ENCODE results near the gene SEC16A.
A peak's percentile ranks its signal among the peaks of the same experiment; 100 is the strongest.

The SEC16A gene

DNA sequence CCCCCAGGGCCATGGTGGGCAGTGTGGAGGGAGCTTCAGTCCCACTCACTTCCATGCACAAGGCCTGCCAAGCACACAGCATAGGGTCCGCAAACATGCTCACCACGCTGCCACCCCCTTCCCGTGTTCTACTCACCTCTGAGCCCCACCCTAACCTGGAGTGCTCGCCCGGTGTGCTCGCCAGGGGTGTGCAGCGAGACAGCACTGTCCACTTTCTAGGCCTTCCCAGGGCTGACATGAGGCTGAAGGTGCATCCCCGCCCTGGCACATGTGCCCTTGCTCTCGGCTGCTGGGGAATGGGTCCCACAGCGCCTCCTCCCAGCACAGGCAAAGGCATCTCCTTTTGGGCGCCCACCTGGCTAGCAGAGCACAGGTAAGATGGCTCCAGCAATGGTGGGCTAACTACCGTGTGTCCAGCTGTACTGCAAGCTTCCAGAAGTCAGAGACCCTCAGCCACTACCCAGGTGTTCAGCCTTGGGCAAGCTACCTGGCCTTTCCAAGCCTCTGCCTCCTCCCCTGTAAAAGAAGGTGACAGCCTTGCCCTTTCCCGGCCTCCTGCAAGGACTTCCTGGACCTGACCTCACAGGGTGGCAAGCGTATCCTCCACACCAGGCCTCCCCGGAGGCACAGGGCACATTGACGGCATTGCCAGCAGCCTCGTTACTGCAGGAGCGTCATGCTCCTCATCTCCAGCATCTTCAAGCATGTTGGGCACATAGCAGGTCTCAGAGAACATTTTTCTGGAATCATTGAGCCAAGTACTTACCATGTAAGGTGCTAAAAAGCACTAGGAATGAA, 4.2 kb upstream of the SEC16A start:
- no peak for DNase-seq (ENCODE audit: low read depth)

DNA sequence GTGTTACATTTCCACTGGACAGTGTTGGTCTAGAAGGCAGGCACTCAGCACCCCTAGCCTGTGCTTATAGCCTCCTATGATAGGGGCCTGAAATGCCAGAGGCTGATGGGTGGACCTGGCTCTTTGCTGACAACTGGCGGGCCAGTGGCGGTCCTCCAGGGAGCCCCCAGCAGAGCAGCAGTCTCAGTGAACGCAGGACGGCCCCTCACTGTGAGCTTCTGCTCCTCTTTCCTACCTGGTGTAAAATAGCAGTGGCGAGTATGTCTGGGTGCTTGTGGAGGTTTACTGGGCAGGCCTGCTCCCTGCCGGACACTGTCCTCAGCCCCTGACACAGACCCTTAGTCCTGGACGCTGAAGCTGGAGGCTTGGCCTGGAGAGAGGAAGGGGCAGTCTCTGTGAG, 3.3 kb upstream of the SEC16A start:
- no peak for DNase-seq (ENCODE audit: low read depth)

DNA sequence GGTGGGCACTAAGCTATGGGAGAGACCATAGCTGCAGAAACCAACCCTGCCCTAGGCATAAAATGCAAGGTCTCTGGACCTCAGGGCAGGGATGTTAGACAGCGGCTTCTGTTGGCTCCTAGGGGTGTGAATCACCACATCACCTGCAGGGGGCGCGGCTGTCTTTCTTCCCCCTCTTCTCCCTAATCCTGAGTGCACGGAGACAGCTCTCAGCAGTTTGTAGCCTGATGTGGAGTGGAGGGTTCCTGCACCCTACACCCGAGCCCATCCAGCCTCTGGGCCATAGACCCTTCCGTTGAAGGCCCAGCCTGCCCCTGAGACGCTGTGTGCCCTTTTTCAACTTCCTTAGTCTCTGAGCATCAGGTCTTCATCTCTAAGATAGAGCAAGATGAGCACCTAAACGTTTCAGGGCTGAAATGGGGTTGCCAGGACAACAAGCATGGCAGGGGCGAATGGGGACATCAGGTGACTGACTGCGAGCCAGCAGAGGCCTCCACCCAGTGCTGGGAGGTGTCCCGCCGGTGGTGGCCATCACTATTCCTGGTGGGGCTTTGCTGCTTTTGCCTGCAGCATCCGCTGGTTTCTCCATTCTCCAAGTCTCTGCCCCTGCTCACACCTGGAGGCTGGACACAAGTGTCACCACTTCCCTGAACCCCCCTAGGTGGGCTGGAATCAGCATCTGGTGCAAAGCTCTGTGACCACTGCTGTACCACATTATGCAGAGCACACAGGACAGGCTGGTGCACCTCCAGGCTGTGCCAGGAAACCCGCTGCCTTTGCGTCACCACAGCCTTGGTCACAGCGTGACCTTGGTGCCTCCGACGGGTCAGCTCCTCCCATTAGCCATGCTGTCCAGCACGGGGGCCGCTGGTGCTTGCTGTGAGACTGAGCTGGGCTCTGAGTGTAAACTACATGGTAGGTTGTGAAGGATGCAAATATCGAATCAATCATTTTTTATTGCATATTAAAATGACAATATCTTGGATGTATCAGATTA, 2.5 kb upstream of the SEC16A start:
- no peak for DNase-seq (ENCODE audit: low read depth)

DNA sequence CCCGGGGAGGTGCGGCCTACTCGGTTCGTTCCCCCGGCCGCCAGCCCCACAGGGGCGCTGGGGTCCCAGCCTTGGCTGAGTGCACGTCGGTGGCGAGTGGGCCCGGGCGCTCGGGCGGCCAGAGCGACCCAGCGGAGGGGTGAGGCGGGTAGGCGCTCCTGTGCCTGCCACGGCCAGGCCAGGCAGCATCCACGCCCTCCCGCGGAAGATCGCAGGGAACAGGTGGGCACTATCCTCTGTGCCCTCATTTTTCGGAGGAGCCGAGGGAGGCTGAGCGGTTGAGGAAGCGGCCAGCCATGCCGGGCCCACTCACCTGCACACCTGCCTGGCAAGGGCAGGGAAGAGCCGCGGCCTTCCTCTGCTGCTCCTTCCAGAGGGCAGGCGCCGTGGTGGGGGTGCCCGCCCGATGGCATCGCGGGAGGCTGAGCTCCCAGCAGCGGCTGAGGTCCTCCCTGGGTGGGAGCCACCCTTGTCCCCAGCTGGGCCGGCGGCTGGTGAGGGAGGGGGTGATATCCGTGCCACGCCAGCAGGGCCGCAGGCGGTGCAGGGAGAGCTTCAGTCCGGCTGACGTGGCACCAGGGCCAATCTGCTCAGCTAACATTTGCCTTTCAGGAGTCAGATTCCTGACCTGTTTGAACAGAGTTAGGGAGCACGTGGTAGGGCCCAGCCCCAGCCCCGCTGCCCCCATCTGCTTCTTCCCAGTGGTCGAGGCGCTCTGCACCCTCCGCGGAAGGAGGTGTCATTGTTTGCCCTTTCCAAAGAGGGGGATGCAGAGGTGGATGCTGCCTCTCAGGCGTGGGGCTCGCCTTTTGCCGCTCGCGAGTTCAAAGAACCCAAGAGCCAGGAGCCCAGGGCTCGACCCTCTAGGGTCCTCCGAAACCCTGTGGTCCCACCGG, 1.6 kb upstream of the SEC16A start:
- DNase-seq (ENCODE audit: low read depth) = no peak

DNA sequence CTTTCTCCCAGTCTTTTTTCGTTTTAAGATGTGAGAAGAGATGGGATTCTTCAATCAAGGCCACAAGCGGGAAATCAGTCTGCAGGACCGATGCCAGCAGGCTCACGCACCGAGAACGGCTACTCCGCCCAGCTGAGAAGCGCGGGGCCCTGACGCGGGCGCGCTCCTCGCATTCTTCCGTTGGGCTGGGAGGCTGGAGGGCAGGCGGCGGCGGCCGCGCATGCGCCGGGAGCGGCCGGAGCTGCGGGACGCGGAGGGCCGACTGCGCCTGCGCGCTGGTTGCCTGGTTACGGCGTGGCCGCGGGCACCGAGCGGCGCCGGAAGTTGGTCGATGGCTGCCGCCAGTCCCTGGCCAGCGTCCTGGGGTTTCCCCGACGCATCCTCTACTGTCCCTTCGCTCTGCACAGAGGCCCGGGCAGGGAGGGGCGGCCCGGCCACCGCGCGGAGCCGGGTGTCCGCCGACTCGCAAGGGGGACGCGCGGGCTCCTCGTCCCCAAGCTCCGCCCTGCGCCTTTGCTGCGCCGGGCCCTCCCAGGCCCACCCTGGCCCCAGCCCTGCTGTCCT, 831 bp upstream of the SEC16A start:
- DNase-seq (ENCODE audit: low read depth) = peak; percentile 54

DNA sequence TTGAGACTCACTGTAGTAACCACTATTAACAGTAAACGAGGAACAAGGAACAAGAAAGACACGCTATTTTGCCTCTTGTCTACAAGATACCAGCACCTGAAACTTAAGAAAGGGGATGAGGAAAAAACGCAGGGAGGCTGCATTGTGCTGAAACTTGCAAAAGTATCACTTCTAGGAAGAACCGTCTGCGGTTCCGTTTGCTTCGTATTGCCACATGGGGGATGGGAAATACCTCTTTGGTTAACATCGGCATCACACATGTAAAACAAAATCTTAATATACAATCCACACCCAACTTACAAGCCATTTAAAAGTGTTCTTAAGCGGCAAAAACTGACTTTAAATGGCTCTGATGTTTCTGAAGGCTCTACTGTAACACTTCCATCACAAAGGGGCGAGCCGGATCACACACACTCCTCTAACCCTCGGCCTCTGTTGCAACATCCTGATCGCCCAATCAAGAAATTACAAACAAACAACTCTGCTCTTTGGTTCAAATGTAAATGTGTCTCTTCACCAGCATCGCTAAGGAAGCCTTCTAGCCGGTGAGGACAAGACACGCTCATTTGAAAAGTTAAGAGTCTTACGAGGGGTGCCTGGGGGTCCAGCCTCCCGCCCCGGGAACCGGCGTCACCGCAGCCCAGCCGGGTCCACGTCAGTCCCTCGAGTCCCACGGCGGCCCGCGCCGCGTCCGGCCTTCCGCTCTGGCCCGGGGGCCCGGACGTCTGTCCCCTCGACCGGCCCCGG, 621 bp downstream of the SEC16A start:
- DNase-seq (ENCODE audit: low read depth) = peak; percentile 1

DNA sequence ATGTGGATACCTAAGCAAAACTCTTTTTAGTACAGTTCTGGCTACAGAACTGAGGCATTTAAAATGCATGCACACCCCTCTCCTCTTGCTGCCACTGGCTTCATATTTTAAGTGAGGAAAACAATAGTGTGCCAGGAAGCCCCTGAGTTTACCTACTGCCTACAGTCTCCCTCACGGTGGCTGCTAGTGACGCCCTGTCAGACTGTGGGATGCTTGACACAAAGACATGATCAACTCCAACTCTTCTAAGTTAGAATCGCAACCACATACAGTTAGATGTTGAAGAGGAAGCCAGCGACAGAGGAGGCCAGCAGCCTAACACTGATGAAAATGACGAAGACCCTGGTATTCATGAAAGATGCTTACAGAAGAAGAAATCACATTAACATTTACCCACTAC, 1.3 kb downstream of the SEC16A start:
- DNase-seq (ENCODE audit: low read depth) = no peak

DNA sequence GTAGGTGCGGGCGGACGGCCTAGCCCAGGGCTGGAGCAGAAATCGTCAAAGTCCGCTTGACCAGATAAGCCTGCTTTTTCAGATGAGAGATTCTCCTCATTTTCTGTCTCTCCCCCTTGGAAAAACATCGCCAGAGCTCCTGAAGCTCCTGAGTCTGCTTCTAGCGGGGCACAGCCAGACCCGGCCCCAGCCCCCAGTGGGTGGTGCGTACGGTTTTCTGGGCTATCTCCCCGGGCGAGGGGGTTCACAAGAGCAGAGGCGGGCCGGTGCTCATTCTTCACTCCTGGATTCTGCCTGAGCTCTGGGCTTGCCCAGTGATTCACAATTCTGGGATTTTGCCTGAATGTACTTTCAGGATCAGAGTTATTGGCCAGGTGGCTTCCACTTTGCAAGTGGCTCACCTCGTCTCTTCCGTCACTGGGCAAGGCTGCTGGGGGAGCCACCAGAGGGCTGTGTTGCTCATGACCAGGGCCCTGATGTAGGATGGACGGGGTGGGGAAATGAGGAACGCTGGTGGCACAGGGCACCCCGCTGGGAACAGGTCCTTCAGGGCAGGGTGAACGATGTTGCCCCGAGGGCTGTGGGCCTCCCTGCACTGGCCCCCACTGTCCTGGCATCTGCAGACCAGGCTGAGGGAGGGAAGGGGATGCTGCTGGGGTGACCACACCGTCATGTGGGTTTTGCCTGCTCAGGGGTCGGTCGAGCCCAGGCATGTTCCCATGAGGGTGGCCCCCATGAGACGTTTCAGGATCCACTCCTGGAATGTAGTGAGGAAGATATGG, 6.3 kb downstream of the SEC16A start:
- DNase-seq (ENCODE audit: low read depth) = no peak

DNA sequence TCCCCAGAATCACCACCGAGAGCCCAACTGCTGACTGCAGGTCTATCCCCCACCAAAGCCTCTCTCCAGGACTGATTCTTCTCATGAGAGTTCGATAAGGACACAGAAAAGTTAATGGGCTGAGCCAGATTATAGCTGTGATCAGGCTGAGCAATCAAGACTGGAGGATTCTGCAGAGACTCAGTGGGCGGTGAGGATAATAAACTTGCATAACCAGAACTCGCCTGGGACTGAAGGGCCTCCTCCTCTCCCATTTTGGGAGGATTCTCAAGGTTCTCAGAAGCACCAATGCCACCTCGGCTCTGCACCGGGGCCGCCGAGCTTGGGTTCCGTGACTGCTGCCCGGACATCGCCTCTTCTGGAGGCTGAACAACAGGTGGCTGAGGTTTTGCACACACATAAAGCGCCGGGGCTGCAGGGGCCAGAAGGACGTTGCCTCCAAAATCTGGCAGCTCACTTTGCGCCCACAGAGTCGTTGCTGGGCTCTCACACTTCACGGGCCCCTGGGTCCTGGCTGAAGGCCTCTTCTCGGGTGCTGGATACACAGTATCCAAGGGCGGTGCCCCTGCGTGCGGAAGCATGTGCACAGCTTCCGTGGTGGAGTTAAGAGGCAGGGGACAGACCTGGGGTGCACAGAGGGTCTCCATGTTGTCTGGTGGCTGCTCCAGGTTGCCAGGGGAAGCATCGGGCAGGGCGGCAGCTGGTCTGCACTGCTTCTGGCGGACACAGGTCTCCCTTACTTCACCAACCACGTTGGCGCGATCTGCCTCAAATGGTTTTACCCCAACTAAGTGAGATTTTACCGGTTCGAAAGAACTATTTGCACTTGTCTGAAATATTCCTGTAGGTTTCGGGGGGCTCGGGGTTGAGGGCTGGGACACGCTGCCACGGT, 7.6 kb downstream of the SEC16A start:
- no peak for DNase-seq (ENCODE audit: low read depth)

DNA sequence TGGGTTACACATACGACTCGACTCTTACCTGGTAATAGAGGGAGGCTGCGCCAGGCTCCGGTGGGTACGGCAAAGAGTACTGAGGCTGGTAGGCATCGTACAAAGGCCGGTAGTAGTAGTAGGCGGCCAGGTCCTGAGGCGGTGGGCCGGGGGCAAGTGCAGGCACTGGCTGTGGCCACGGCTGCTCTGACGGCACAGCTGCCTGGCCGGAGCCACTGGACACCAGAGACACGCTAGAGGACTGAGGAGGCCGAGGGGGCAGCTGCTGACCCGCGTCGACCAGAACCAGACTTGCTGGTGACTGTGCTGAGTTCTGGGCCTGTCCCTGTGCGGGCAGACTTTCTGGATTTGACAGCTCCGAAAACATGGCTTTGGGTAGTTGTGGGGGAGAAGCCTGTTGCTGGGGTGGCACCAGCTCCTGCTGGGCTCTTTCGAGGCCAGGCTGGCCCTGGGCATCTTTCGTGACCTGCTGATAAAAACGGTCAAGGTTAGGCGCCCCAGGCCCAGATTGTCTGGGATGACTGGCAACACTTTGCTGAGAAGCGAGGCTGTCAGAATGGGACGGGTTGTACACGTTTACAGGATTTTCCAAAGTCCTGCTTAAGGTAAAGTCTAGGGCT, 8.7 kb downstream of the SEC16A start:
- DNase-seq (ENCODE audit: low read depth) = no peak

DNA sequence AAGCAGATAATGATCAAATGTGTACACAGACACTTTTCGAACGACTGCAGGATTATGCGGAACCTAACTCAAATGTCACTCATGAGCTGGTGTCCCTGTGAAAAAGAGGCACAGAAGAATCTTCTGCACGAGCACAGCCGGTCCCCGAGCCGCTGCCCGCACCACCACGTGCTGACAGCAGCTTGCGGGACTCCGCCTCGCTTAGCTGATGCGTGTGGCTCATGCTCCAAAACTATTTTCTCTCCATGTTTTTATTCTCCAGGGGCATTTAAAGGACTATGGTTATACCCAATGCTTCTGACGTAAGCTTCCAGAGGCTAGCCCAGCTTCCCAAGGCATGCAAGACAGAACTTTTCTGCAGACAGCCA, 9.5 kb downstream of the SEC16A start:
- DNase-seq (ENCODE audit: low read depth) = no peak

DNA sequence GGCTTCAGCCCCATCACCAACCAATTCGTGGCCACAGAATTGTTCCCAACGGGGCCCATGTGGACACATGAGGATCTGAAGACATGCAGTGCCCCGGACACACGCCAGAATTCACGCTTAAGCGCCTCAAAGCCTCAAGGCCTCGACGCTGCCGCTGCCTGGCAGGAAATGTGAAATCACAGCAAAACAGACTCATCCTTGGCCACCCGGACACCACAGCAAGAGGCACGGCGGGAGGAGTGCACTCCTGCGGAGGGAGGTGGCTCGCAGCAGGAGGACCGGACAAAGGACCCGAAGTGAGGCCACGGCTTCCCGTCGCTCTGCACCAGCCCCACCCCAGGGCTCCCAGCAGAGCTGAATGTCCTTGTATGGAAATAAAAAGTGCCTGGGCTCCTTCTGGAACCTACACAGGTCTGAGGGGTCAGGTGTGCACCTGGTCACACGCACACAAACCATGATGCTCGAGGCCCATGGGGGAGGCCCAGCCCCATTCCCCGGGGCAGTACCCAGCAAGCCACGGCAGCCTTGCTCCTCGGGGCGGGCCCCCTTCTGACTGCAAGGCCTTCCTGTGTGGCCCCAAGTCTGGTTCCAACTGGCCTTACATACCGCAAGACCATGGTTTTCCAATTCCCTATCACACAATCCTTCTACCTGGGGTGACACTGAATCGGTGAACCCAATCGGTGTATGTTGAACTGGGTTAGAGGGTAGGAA, 10.0 kb downstream of the SEC16A start:
- DNase-seq (ENCODE audit: low read depth) = no peak

DNA sequence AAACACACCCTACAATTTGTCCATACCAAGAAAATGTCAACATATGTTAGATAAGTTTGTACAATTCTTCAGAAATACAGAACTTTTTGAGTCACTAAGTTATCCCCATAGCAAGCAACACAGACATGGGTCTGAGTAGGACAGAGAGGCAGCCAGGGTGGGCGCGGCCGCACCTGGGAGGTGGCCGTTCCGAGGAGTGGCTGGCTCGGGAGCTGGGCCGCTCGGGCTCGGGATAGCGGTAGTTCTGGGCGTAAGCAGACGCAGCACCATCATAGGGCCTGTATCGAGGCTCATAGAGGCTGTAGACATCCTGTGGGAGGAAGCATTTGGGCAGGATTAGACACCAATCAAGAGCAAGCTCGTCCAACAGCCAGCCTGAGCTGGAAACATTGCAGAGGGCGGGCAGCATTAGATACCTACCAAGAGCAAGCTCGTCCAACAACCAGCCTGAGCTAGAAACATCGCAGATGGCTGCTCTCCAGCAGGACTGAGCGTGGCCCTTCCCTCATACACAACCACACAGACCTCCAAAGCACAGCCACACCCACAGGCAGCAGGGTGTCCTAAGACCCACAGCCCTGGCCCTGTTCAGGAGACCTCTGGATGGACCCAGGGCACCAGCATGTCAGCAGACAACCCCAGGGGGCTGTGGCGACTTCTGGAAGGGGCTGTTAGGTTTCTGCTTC, 10.9 kb downstream of the SEC16A start:
- DNase-seq (ENCODE audit: low read depth) = no peak

DNA sequence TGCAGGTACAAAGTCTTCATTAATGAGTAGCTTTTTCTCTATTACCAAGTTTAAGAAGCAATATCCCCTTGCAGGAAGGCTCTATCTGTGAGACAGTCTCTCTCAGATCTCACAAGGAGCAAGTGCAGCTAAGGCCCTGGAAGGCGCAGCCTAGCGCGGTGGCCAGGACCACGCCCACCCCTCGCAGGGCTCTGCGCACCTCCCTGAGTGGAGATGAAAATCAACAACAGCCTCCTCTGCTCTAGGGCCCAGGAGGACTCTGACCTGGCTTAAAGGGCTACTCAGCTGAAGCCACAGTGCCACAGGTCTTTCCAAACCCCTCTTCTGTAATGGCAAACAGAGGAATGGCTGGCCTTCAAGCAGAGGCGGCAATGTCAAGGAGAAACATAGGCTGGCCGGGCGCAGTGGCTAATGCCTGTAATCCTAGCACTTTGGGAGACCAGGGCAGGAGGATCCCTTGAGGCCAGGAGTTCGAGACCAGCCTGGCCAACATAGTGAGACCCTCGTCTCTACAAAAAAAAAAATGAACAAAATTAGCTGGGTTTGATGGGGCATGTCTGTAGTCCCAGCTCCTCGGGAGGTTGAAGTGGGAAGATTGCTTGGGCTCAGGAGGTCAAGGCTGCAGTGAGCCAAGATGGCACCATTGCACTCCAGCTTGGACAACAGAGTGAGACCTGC, 11.9 kb downstream of the SEC16A start:
- DNase-seq (ENCODE audit: low read depth) = no peak

DNA sequence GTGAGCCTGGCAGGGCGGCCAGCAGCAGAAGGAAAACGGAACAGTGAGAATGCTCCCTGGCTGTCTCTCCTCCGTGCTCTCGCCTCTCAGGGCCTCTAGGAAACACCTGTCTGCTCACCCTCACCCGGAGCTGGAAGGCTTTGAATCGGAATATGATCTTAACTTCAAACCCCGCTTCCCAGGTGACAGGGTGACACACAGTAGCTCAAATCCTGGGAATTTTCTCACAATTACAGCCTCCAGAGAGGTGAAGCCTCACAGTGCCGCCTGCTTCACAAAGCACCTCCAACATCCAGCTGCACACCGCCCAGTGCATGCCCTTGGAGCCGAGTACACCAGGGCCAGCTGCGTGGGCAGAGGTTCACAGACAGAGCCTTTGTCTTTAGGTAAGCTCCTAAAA, 12.5 kb downstream of the SEC16A start:
- DNase-seq (ENCODE audit: low read depth) = no peak

DNA sequence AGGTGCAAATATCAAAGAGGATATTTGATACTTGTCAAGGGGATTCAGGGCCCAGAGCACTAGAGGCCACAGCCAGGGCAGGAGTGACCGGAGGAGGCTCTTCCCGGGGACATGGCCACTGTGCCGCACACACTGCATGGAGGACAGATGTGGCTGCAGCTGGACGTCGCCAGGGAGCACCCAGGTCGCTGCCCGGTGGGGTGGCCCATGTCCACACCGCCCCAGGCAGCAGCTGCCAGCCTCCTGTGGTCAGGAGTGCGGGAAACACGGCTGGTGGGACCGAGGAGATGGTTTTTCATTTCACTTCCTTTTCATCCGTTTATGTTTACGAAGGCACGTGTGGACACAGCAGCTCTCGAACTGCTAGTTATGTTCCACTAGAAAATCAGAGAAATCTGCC, 15.1 kb downstream of the SEC16A start:
- DNase-seq (ENCODE audit: low read depth) = no peak

DNA sequence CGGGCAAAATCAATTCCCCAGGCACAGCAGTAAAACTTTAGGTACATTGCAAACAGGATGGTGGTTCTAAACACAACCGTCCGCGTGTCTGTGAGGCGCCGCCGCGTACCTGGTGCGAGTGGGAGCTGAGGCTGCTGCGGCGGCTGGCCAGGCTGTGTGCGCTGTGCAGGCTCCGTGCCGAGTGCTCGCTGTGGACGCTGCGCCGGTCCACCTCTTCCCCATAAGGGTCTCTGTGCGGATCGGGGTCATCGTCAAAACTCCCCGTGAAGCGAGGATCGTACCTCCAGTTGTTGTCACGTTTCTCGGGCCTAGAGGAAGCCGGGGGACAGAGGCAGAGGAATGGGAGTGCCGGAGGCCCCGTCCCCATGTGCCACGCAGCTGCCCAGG, 16.7 kb downstream of the SEC16A start:
- DNase-seq (ENCODE audit: low read depth) = no peak
